H7 (cell line): ENCODE data around the gene C16orf90. TPM values are rescaled to one million over a fixed set of nuclear protein-coding genes. Genes with fewer than 3 reads are reported as not detected.

Source experiments
- DNase-seq: peaks from one replicate; pipeline ENCODE4 v3.0.0; 2012
- H3K27me3 ChIP-seq: 2 replicates; pipeline ENCODE4 v1.6.0; 2011; ENCODE audit warnings: mild to moderate bottlenecking, low read length; ENCODE audit not compliant: control insufficient read depth, insufficient read depth
- H3K36me3 ChIP-seq: replicated peaks from 2 replicates; pipeline ENCODE4 v1.5.1; 2011; ENCODE audit warnings: low read length; ENCODE audit not compliant: control insufficient read depth, insufficient read depth
- H3K4me3 ChIP-seq: 2 replicates; pipeline ENCODE4 v1.5.1; 2011; ENCODE audit warnings: low read depth, mild to moderate bottlenecking, control low read depth, low read length, moderate library complexity; ENCODE audit not compliant: insufficient read depth
- total RNA-seq: library from RNA; depleted of rRNA; stranded (reverse); fragments of >200 nt; shearing (Covaris generic); gene quantifications from 2 replicates; pipeline ENCODE4 v1.2.3, GENCODE V29; 2014

Gene C16orf90
- total RNA-seq, 1 experiment from 2014 or later: not detected

- Histone ChIP-seq H3K4me3 (no peak overlapping the region), H3K36me3 (peaks cover 3% of the 10 kb centered on the region), H3K27me3 (no peaks in the 10 kb centered on the region)
- peak; percentile 71 for DNase-seq
Observed at GRCh38 chr16:3520841-3521240, 25.6 kb upstream of the C16orf90 start.

- no peaks in the 10 kb centered on the region for H3K27me3 ChIP-seq
- no peak overlapping the region for H3K4me3 ChIP-seq
- H3K36me3 ChIP-seq: peaks cover 3% of the 10 kb centered on the region
- DNase-seq: no peak
Observed at GRCh38 chr16:3520413-3520812, 25.1 kb upstream of the C16orf90 start.

GRCh38 chr16:3519581-3519980 is 24.3 kb upstream of the C16orf90 start:
- DNase-seq: no peak
- Histone ChIP-seq H3K36me3 (peaks cover 3% of the 10 kb centered on the region), H3K4me3 (no peak overlapping the region), H3K27me3 (no peaks in the 10 kb centered on the region)

- Histone ChIP-seq H3K27me3 (no peaks in the 10 kb centered on the region), H3K4me3 (no peak overlapping the region), H3K36me3 (peaks cover 3% of the 10 kb centered on the region)
- DNase-seq: no peak
Observed at GRCh38 chr16:3518986-3519348, 23.7 kb upstream of the C16orf90 start.

- Histone ChIP-seq H3K36me3 (peaks cover 3% of the 10 kb centered on the region), H3K4me3 (no peak overlapping the region), H3K27me3 (no peaks in the 10 kb centered on the region)
- DNase-seq: no peak
Observed at GRCh38 chr16:3518292-3518985, 23.1 kb upstream of the C16orf90 start.

- Histone ChIP-seq H3K36me3 (peaks cover 3% of the 10 kb centered on the region), H3K4me3 (no peak overlapping the region), H3K27me3 (no peaks in the 10 kb centered on the region)
- DNase-seq: no peak
Observed at GRCh38 chr16:3515897-3516296, 20.6 kb upstream of the C16orf90 start.

GRCh38 chr16:3514621-3515020 is 19.3 kb upstream of the C16orf90 start:
- DNase-seq: no peak

GRCh38 chr16:3513892-3514583 is 18.7 kb upstream of the C16orf90 start:
- Histone ChIP-seq H3K36me3 (peaks cover 3% of the 10 kb centered on the region), H3K4me3 (no peak overlapping the region), H3K27me3 (no peaks in the 10 kb centered on the region)
- DNase-seq: no peak

More at GRCh38 chr16:3514621-3515020, 19.3 kb upstream of the C16orf90 start:
- no peak overlapping the region for H3K4me3 ChIP-seq
- no peaks in the 10 kb centered on the region for H3K27me3 ChIP-seq
- H3K36me3 ChIP-seq: peaks cover 3% of the 10 kb centered on the region

GRCh38 chr16:3511286-3512180 is 16.2 kb upstream of the C16orf90 start:
- DNase-seq: no peak
- Histone ChIP-seq H3K27me3 (no peaks in the 10 kb centered on the region), H3K36me3 (peaks cover 3% of the 10 kb centered on the region), H3K4me3 (no peak overlapping the region)

GRCh38 chr16:3510416-3510815 is 15.1 kb upstream of the C16orf90 start:
- peaks cover 3% of the 10 kb centered on the region for H3K36me3 ChIP-seq
- H3K27me3 ChIP-seq: no peaks in the 10 kb centered on the region
- DNase-seq: no peak
- H3K4me3 ChIP-seq: no peak overlapping the region

- DNase-seq: no peak
- no peaks in the 10 kb centered on the region for H3K27me3 ChIP-seq
Observed at GRCh38 chr16:3509470-3509928, 14.2 kb upstream of the C16orf90 start.

GRCh38 chr16:3508736-3509135 is 13.4 kb upstream of the C16orf90 start:
- DNase-seq: no peak
- no peak overlapping the region for H3K4me3 ChIP-seq
- peaks cover 1% of the 10 kb centered on the region for H3K36me3 ChIP-seq
- no peaks in the 10 kb centered on the region for H3K27me3 ChIP-seq

More at GRCh38 chr16:3509470-3509928, 14.2 kb upstream of the C16orf90 start:
- peaks cover 3% of the 10 kb centered on the region for H3K36me3 ChIP-seq
- no peak overlapping the region for H3K4me3 ChIP-seq

GRCh38 chr16:3503523-3503922 is 8.2 kb upstream of the C16orf90 start:
- H3K27me3 ChIP-seq: no peaks in the 10 kb centered on the region
- no peaks in the 10 kb centered on the region; the same call in 1 of the 2 replicates for H3K36me3 ChIP-seq
- H3K4me3 ChIP-seq: no peak overlapping the region
- DNase-seq: no peak

- no peak for DNase-seq
- Histone ChIP-seq H3K27me3 (no peaks in the 10 kb centered on the region), H3K4me3 (peak overlapping the region; percentile 81), H3K36me3 (no peaks in the 10 kb centered on the region)
Observed at GRCh38 chr16:3501783-3502400, 6.6 kb upstream of the C16orf90 start.
